PC-9 (cell line): ENCODE measurements around the gene TBC1D22A.

Experiments
- EZH2 ChIP-seq: fragments of 200-600 bp; sonication (generic); IDR thresholded peaks from 2 replicates; pipeline ENCODE4 v1.8.0; 2017; ENCODE audit warnings: antibody characterized with exemption, low read depth
- TF ChIP-seq, protein P1 (sequence below): fragments of 200-600 bp; sonication (generic); conservative IDR thresholded peaks from 2 replicates; pipeline ENCODE4 v1.6.1; 2017; ENCODE audit warnings: mixed run types, antibody characterized with exemption, mild to moderate bottlenecking, moderate library complexity

DNA sequence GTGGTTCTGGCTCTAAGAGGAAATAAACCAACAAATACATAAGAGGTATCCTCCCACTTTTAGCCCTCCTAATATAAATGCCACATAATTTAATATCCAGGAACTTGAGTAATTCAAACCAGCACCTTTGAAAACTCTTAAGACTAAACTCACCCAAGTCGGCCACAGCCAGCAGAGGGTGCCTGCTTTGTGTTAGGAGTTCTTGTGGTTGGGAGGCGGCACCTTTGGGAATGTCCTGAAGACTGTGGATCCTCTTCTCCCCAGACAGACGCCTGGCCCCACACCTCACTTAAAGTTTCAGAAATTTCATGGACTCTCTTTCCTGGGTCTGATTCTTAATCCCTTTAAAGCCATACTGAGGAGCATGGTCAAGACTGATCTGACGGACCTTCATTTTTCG, 169.0 kb downstream of the TBC1D22A start:
- no peak for TF ChIP-seq EZH2
- TF ChIP-seq, protein P1, sequence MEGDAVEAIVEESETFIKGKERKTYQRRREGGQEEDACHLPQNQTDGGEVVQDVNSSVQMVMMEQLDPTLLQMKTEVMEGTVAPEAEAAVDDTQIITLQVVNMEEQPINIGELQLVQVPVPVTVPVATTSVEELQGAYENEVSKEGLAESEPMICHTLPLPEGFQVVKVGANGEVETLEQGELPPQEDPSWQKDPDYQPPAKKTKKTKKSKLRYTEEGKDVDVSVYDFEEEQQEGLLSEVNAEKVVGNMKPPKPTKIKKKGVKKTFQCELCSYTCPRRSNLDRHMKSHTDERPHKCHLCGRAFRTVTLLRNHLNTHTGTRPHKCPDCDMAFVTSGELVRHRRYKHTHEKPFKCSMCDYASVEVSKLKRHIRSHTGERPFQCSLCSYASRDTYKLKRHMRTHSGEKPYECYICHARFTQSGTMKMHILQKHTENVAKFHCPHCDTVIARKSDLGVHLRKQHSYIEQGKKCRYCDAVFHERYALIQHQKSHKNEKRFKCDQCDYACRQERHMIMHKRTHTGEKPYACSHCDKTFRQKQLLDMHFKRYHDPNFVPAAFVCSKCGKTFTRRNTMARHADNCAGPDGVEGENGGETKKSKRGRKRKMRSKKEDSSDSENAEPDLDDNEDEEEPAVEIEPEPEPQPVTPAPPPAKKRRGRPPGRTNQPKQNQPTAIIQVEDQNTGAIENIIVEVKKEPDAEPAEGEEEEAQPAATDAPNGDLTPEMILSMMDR, result no peak
